SK-N-SH treated with all-trans-retinoic acid at 6 μM for 48 hours (cell line): ENCODE measurements around the gene MEPCE.

Experiments used
- ATAC-seq: fragments of 200-7000 bp; cut with Tn5 transposase; 3 replicates; pipeline ENCODE4 v1.9.1; 2020; ENCODE audit warnings: mild to moderate bottlenecking, moderate library complexity
- ARNTL ChIP-seq: fragments of 450-650 bp; formaldehyde crosslinking; IDR thresholded peaks from 2 replicates; pipeline ENCODE4 v1.5.0; 2020; ENCODE audit warnings: low read depth, mild to moderate bottlenecking, moderate library complexity, borderline replicate concordance
- BACH2 ChIP-seq: fragments of 250-450 bp; sonication (Bioruptor Pico); IDR thresholded peaks from 2 replicates; pipeline ENCODE4 v1.9.0; 2021; ENCODE audit warnings: mild to moderate bottlenecking, borderline replicate concordance
- CREB5 ChIP-seq: fragments of 250-450 bp; sonication (Bioruptor Pico); IDR thresholded peaks from 2 replicates; pipeline ENCODE4 v1.5.1; 2020; ENCODE audit warnings: low read depth, mild to moderate bottlenecking, moderate library complexity
- CSDC2 ChIP-seq: fragments of 250-450 bp; sonication (Bioruptor Pico); IDR thresholded peaks from 2 replicates; pipeline ENCODE4 v1.5.0; 2020; ENCODE audit warnings: mild to moderate bottlenecking, moderate library complexity
- ESRRG ChIP-seq: fragments of 250-450 bp; sonication (Bioruptor Pico); IDR thresholded peaks from 2 replicates; pipeline ENCODE4 v1.6.1; 2021; ENCODE audit warnings: mild to moderate bottlenecking
- GLIS3 ChIP-seq: fragments of 250-450 bp; sonication (Bioruptor Pico); IDR thresholded peaks from 2 replicates; pipeline ENCODE4 v1.5.0; 2020; ENCODE audit warnings: mild to moderate bottlenecking, moderate library complexity
- ISL1 ChIP-seq: fragments of 250-450 bp; sonication (Bioruptor Pico); IDR thresholded peaks from 2 replicates; pipeline ENCODE4 v2.1.2; 2022; ENCODE audit warnings: mild to moderate bottlenecking, moderate library complexity
- OSR1 ChIP-seq: fragments of 250-450 bp; sonication (Bioruptor Pico); IDR thresholded peaks from 2 replicates; pipeline ENCODE4 v1.8.0; 2022; ENCODE audit warnings: moderate library complexity, mild to moderate bottlenecking, inconsistent platforms
- PPARA ChIP-seq: fragments of 250-450 bp; sonication (Bioruptor Pico); IDR thresholded peaks from 2 replicates; pipeline ENCODE4 v1.5.0; 2020; ENCODE audit warnings: mild to moderate bottlenecking, borderline replicate concordance
- RARB ChIP-seq: fragments of 250-450 bp; sonication (Bioruptor Pico); IDR thresholded peaks from 2 replicates; pipeline ENCODE4 v1.8.0; 2021; ENCODE audit warnings: mild to moderate bottlenecking, moderate library complexity
- SNAI2 ChIP-seq: fragments of 250-450 bp; sonication (Bioruptor Pico); IDR thresholded peaks from 2 replicates; pipeline ENCODE4 v1.5.0; 2020; ENCODE audit warnings: mild to moderate bottlenecking, moderate library complexity
- TCF4 ChIP-seq: fragments of 250-450 bp; sonication (Bioruptor Pico); IDR thresholded peaks from 2 replicates; pipeline ENCODE4 v1.8.0; 2021; ENCODE audit warnings: mild to moderate bottlenecking, moderate library complexity, borderline replicate concordance
- TOX ChIP-seq: fragments of 250-450 bp; sonication (Bioruptor Pico); IDR thresholded peaks from 2 replicates; pipeline ENCODE4 v1.8.0; 2021; ENCODE audit warnings: mild to moderate bottlenecking, moderate library complexity, borderline replicate concordance
- ZC3H10 ChIP-seq: fragments of 250-450 bp; sonication (Bioruptor Pico); IDR thresholded peaks from 2 replicates; pipeline ENCODE4 v1.5.1; 2021; ENCODE audit warnings: mild to moderate bottlenecking, moderate library complexity
- ZFP3 ChIP-seq: fragments of 250-450 bp; sonication (Bioruptor Pico); IDR thresholded peaks from 2 replicates; pipeline ENCODE4 v1.5.0; 2020; ENCODE audit warnings: mild to moderate bottlenecking, moderate library complexity
- ZFP30 ChIP-seq: fragments of 450-650 bp; formaldehyde crosslinking; IDR thresholded peaks from 2 replicates; pipeline ENCODE4 v1.5.0; 2022; ENCODE audit warnings: mild to moderate bottlenecking, moderate library complexity
- ZNF565 ChIP-seq: fragments of 450-650 bp; formaldehyde crosslinking; conservative IDR thresholded peaks from 2 replicates; pipeline ENCODE4 v1.5.0; 2020; ENCODE audit warnings: low read depth, mild to moderate bottlenecking, moderate library complexity
- ZNF70 ChIP-seq: fragments of 450-650 bp; formaldehyde crosslinking; IDR thresholded peaks from 2 replicates; pipeline ENCODE4 v1.5.0; 2020; ENCODE audit warnings: mild to moderate bottlenecking, moderate library complexity
- ZNF8 ChIP-seq: fragments of 450-650 bp; formaldehyde crosslinking; IDR thresholded peaks from 2 replicates; pipeline ENCODE4 v1.5.0; 2020; ENCODE audit warnings: mild to moderate bottlenecking, moderate library complexity
- TF ChIP-seq, protein P1 (sequence below): fragments of 250-450 bp; sonication (Bioruptor Pico); IDR thresholded peaks from 2 replicates; pipeline ENCODE4 v1.8.0; 2021; ENCODE audit warnings: low read depth, mild to moderate bottlenecking, moderate library complexity, borderline replicate concordance
- TF ChIP-seq, protein P2 (sequence below): fragments of 250-450 bp; sonication (Bioruptor Pico); IDR thresholded peaks from 2 replicates; pipeline ENCODE4 v1.8.0; 2020; ENCODE audit warnings: mild to moderate bottlenecking, moderate library complexity, borderline replicate concordance
- TF ChIP-seq, protein P3 (sequence below): fragments of 250-450 bp; sonication (Bioruptor Pico); IDR thresholded peaks from 2 replicates; pipeline ENCODE4 v1.5.0; 2020; ENCODE audit warnings: mild to moderate bottlenecking, moderate library complexity
- TF ChIP-seq, protein P4 (sequence below): fragments of 250-450 bp; sonication (Bioruptor Pico); IDR thresholded peaks from 2 replicates; pipeline ENCODE4 v1.5.1; 2021; ENCODE audit warnings: mild to moderate bottlenecking, moderate library complexity

Gene MEPCE

DNA sequence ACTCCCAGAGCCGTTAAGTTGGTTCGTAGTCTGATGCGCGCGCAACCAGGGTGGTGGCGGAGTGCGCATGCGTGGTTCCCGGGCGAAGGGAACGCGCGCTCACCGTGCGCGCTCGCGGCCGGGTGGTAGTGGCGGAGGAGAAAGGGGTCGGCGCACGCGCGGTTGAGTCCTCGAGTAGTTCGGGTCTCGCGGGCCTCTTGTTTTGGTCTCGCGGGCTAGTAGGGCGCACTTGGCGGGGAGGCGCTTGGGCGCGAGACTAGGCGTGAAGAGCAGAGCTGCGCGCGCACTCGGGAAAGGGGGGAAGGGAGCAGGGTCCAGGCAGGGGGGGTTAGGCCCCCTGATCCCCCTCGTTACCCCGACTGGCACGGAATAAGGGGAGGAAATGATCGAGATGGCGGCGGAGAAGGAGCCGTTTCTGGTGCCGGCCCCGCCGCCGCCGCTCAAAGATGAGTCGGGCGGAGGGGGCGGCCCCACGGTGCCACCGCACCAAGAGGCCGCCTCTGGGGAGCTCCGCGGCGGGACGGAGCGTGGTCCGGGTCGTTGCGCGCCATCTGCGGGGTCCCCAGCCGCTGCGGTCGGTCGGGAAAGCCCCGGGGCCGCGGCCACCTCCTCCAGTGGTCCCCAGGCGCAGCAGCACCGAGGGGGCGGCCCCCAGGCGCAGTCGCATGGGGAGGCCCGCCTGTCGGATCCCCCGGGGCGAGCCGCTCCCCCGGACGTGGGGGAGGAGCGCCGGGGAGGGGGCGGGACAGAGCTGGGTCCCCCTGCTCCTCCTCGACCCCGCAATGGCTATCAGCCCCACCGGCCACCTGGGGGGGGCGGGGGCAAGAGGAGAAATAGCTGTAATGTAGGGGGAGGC, at the start of gene MEPCE:
MEPCE (plus strand) TSS at position 195 of the 856 bp plus-strand sequence; CDS start at position 383, 188 bp downstream.
- TF ChIP-seq, protein P1, sequence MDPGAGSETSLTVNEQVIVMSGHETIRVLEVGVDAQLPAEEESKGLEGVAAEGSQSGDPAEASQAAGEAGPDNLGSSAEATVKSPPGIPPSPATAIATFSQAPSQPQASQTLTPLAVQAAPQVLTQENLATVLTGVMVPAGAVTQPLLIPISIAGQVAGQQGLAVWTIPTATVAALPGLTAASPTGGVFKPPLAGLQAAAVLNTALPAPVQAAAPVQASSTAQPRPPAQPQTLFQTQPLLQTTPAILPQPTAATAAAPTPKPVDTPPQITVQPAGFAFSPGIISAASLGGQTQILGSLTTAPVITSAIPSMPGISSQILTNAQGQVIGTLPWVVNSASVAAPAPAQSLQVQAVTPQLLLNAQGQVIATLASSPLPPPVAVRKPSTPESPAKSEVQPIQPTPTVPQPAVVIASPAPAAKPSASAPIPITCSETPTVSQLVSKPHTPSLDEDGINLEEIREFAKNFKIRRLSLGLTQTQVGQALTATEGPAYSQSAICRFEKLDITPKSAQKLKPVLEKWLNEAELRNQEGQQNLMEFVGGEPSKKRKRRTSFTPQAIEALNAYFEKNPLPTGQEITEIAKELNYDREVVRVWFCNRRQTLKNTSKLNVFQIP (CRISPR knock-in tag) = peak; percentile 65; the same call in 1 of the 2 replicates
- TF ChIP-seq ARNTL (CRISPR knock-in tag) = no peak
- TF ChIP-seq, protein P2, sequence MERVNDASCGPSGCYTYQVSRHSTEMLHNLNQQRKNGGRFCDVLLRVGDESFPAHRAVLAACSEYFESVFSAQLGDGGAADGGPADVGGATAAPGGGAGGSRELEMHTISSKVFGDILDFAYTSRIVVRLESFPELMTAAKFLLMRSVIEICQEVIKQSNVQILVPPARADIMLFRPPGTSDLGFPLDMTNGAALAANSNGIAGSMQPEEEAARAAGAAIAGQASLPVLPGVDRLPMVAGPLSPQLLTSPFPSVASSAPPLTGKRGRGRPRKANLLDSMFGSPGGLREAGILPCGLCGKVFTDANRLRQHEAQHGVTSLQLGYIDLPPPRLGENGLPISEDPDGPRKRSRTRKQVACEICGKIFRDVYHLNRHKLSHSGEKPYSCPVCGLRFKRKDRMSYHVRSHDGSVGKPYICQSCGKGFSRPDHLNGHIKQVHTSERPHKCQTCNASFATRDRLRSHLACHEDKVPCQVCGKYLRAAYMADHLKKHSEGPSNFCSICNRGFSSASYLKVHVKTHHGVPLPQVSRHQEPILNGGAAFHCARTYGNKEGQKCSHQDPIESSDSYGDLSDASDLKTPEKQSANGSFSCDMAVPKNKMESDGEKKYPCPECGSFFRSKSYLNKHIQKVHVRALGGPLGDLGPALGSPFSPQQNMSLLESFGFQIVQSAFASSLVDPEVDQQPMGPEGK (CRISPR knock-in tag) = peak; percentile 68
- 0 out of 2 replicates have a peak, but pooled peaks have one; percentile 33 for TF ChIP-seq ZC3H10 (CRISPR knock-in tag)
- no peak for TF ChIP-seq TCF4 (CRISPR knock-in tag)
- TF ChIP-seq, protein P3, sequence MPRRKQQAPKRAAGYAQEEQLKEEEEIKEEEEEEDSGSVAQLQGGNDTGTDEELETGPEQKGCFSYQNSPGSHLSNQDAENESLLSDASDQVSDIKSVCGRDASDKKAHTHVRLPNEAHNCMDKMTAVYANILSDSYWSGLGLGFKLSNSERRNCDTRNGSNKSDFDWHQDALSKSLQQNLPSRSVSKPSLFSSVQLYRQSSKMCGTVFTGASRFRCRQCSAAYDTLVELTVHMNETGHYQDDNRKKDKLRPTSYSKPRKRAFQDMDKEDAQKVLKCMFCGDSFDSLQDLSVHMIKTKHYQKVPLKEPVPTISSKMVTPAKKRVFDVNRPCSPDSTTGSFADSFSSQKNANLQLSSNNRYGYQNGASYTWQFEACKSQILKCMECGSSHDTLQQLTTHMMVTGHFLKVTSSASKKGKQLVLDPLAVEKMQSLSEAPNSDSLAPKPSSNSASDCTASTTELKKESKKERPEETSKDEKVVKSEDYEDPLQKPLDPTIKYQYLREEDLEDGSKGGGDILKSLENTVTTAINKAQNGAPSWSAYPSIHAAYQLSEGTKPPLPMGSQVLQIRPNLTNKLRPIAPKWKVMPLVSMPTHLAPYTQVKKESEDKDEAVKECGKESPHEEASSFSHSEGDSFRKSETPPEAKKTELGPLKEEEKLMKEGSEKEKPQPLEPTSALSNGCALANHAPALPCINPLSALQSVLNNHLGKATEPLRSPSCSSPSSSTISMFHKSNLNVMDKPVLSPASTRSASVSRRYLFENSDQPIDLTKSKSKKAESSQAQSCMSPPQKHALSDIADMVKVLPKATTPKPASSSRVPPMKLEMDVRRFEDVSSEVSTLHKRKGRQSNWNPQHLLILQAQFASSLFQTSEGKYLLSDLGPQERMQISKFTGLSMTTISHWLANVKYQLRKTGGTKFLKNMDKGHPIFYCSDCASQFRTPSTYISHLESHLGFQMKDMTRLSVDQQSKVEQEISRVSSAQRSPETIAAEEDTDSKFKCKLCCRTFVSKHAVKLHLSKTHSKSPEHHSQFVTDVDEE (CRISPR knock-in tag) = peak; percentile 74; the same call in 1 of the 2 replicates
- TF ChIP-seq CSDC2 (CRISPR knock-in tag) = peak; percentile 45; the same call in 1 of the 2 replicates
- TF ChIP-seq, protein P4, sequence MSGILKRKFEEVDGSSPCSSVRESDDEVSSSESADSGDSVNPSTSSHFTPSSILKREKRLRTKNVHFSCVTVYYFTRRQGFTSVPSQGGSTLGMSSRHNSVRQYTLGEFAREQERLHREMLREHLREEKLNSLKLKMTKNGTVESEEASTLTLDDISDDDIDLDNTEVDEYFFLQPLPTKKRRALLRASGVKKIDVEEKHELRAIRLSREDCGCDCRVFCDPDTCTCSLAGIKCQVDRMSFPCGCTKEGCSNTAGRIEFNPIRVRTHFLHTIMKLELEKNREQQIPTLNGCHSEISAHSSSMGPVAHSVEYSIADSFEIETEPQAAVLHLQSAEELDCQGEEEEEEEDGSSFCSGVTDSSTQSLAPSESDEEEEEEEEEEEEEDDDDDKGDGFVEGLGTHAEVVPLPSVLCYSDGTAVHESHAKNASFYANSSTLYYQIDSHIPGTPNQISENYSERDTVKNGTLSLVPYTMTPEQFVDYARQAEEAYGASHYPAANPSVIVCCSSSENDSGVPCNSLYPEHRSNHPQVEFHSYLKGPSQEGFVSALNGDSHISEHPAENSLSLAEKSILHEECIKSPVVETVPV = no peak
- 0 out of 2 replicates have a peak, but pooled peaks have one; percentile 57 for TF ChIP-seq ESRRG (CRISPR knock-in tag)
- no peak for TF ChIP-seq PPARA (CRISPR knock-in tag)
- peak; percentile 82; the same call in 1 of the 2 replicates for TF ChIP-seq ZFP3
- no peak for TF ChIP-seq RARB (CRISPR knock-in tag)
- no peak for TF ChIP-seq ZNF70 (CRISPR knock-in tag)
- no peak for TF ChIP-seq CREB5 (CRISPR knock-in tag)
- TF ChIP-seq SNAI2 (CRISPR knock-in tag) = no peak
- no peak for TF ChIP-seq ZNF8
- TF ChIP-seq BACH2 (CRISPR knock-in tag) = no peak
- no peak for TF ChIP-seq ZFP30 (CRISPR knock-in tag)
- peak; percentile 44; the same call in 1 of the 2 replicates for TF ChIP-seq GLIS3 (CRISPR knock-in tag)
- no peak for TF ChIP-seq ZNF565
- no peak for TF ChIP-seq TOX (CRISPR knock-in tag)
- no peak for TF ChIP-seq OSR1 (CRISPR knock-in tag)
- no peak for TF ChIP-seq ISL1 (CRISPR knock-in tag)

GRCh38 chr7:100380196-100380595, 49.4 kb upstream of the MEPCE start:
- no peak for ATAC-seq
- TF ChIP-seq, protein P1 (CRISPR knock-in tag) = no peak
- TF ChIP-seq BACH2 (CRISPR knock-in tag) (no peak), ZC3H10 (CRISPR knock-in tag) (no peak), TOX (CRISPR knock-in tag) (no peak), ESRRG (CRISPR knock-in tag) (no peak), GLIS3 (CRISPR knock-in tag) (no peak), RARB (CRISPR knock-in tag) (no peak), CREB5 (CRISPR knock-in tag) (no peak), OSR1 (CRISPR knock-in tag) (no peak), ZFP3 (no peak)
- TF ChIP-seq, protein P4 = no peak

More for the DNA sequence above, at the start of gene MEPCE:
- ATAC-seq = peak; percentile 68
